ENCODE data around the gene SHISA9.

Gene SHISA9

DNA sequence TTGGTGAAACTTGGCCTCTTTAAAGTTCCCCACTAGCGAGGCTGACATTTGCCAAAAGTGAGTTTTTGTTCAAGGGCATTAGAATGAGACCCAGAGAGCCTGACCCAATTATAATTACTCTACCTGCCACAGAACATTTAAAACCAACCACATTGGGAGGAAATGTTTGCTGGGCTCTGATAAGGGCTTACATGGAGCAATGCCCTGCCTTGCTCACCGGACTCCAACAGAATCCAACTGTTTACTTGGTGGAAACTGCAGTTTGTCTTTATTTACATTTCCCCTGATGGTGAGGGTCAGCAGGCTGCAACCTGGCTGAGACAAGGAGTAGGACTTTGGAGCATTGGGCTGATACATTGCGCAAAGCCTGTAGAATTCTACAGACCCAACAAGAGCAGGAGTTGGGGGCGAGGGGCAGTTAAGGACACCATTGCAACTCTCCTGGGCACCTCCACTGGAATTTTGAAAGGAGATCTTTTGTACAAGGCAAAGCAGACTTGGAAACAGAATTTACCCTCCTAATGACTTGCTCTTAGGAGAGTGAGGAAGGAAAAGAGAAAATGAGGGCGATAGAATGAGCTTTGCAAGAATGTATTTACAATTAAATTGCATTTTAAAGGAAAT, 368.6 kb downstream of the SHISA9 start:
- no peak for DNase-seq (ENCODE audit: low read depth)

DNA sequence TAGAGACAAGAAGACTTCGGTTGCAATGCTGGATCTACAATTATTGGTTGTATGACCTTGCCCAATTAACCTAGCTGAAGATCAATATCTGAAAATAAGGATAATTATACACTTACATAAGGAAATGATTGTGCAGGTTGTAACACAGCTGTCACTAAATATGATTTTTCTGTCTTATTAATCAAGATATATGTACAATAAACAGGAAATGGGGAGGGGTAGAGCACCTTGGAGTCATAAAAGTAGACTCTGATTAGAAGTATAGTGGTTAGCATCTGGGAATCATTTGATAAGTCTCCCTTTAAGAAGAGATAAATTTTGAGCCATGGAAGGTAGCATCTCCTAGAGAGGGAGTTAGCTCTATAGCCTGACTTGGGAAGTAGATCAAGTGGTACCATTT, 369.2 kb downstream of the SHISA9 start:
- DNase-seq (ENCODE audit: low read depth): no peak

DNA sequence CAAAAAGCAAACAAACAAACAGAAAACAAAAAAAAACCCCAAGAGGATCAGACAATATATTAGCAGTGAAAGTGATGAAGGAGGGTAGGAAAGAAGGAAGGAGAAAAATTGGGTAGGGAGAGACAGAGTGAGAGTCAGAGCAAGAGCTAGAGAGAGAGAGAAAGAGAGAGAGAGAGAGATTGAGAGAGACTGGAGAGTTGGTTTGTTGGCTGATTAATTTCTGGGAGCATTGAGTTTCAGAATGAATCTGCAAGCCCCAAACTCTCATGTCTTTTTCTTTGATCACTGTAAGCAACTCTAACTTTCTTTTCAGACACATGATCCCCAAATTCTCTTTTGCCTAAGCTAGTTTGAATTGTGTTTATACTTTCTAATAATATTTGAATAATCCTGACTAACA, 388.1 kb downstream of the SHISA9 start:
- DNase-seq (ENCODE audit: low read depth): no peak
